ENCODE data around the gene PITX3. TPM values are rescaled to one million over a fixed set of nuclear protein-coding genes. Genes with fewer than 3 reads are reported as not detected.

Gene PITX3
- total and polyA plus RNA-seq, 3 experiments from 2014 or later = not detected

DNA sequence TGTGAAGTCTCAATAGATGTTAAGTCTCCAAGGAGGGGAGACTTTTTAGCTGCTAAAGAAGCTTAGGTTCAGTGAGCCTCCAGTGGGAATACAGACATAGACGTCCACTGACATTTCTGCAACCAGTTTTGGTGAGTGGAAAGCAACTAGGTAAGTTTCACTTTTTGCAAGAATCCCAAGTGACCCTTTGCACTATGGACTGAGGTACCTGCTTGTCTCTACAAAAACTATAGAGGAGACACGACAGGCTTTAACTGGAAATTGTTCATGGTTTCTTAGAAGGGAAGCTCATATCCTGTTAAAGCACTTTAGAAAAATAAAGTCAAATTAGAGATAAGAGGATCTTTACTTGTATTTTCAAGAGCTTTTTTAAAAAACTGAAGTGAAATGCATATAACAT is 42.6 kb upstream of the PITX3 start:
- no peaks in the 10 kb centered on the region for H3K9me3 ChIP-seq (ENCODE audit: low read length)
- H3K27me3 ChIP-seq (ENCODE audit: insufficient read depth, low read length, poor library complexity, severe bottlenecking) = no peaks in the 10 kb centered on the region
- H3K4me1 ChIP-seq (ENCODE audit: insufficient read depth, low read length) = peaks cover 36% of the 10 kb centered on the region
- H3K27me3 Mint-ChIP-seq = no peaks in the 10 kb centered on the region
- H3K4me3 Mint-ChIP-seq = no peak overlapping the region
- H3K9me3 Mint-ChIP-seq = no peaks in the 10 kb centered on the region
- peak overlapping the region in 3 of 8 donors; percentile 12 to 46 (median 19) for H3K27ac Mint-ChIP-seq
- no peak overlapping the region for H3K4me3 ChIP-seq (ENCODE audit: low read length)
- no peak overlapping the region for H3K27ac ChIP-seq (ENCODE audit: low read depth, low read length)
- peaks cover 39 to 71% (median 69%) of the 10 kb centered on the region in 3 donors for H3K4me1 Mint-ChIP-seq
- POLR2A ChIA-PET = interaction anchor here (0.6 kb wide), 1 partner anchor 40 kb away, joined by 4 read pairs; no protein-coding TSS in a partner anchor
- no peaks in the 10 kb centered on the region for H3K36me3 ChIP-seq (ENCODE audit: insufficient read depth, low read length)
- CTCF ChIA-PET = no interaction called here
- peaks cover 0 to 42% (median 5%) of the 10 kb centered on the region in 3 donors for H3K36me3 Mint-ChIP-seq
- DNase-seq = no peak

DNA sequence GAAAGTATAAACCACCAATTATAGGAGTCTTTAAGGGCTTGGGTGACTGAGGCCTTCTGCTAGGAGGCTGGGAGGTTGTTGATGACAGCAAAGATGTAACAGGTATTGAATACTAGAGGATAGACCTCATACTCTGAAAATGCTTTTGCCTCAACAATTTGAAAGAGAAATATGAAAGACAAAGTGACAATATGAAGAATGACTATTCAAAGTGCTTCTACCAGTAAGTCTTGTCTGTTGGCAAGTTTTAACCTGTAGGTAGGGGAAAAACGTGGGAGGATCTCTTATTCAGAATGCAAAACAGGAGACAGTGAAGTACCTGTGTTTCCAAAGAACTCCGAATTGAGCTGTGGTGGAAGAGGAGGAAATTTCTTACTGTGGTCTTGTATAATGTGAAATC is 42.2 kb upstream of the PITX3 start:
- no peaks in the 10 kb centered on the region for H3K9me3 ChIP-seq (ENCODE audit: low read length)
- H3K4me1 ChIP-seq (ENCODE audit: insufficient read depth, low read length) = peaks cover 40% of the 10 kb centered on the region
- no peak overlapping the region for H3K27ac ChIP-seq (ENCODE audit: low read depth, low read length)
- H3K36me3 ChIP-seq (ENCODE audit: insufficient read depth, low read length) = no peaks in the 10 kb centered on the region
- H3K36me3 Mint-ChIP-seq = peaks cover 0 to 45% (median 5%) of the 10 kb centered on the region in 3 donors
- no peaks in the 10 kb centered on the region for H3K27me3 ChIP-seq (ENCODE audit: insufficient read depth, low read length, poor library complexity, severe bottlenecking)
- peaks cover 41 to 75% (median 73%) of the 10 kb centered on the region in 3 donors for H3K4me1 Mint-ChIP-seq
- H3K4me3 ChIP-seq (ENCODE audit: low read length) = no peak overlapping the region
- ChIA-PET CTCF (no interaction called here), POLR2A (interaction anchor here (0.6 kb wide), 1 partner anchor 40 kb away, joined by 4 read pairs; no protein-coding TSS in a partner anchor)
- peak overlapping the region in 6 of 8 donors; percentile 10 to 51 (median 18) for H3K27ac Mint-ChIP-seq
- H3K9me3 Mint-ChIP-seq = no peaks in the 10 kb centered on the region
- H3K27me3 Mint-ChIP-seq = no peaks in the 10 kb centered on the region
- no peak for DNase-seq
- peak overlapping the region in 1 of 7 donors; percentile 0 for H3K4me3 Mint-ChIP-seq

DNA sequence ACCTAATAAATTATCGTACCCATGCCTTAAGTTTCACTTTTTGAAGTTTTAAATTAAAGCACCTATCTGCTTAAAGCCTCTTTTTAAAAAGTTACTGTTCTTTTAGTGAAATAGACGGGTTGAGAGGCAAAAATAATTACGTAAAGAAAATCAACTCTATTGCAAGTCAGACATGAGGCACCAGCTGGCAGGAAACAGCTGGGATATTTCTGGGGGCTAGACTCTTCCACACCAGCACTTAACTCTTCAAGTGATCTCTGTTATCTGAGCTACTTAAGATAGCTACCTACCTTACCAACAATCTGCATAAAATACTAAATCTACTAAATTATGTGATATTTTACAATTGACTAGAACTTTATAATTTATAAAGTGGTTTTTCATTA is 39.8 kb upstream of the PITX3 start:
- Histone ChIP-seq H3K4me3 (ENCODE audit: low read length) (no peak overlapping the region), H3K36me3 (ENCODE audit: insufficient read depth, low read length) (no peaks in the 10 kb centered on the region), H3K27ac (ENCODE audit: low read depth, low read length) (no peak overlapping the region), H3K9me3 (ENCODE audit: low read length) (no peaks in the 10 kb centered on the region), H3K27me3 (ENCODE audit: insufficient read depth, low read length, poor library complexity, severe bottlenecking) (no peaks in the 10 kb centered on the region), H3K4me1 (ENCODE audit: insufficient read depth, low read length) (peaks cover 40% of the 10 kb centered on the region)
- H3K4me1 Mint-ChIP-seq = peaks cover 37 to 70% (median 69%) of the 10 kb centered on the region in 3 donors
- H3K9me3 Mint-ChIP-seq = no peaks in the 10 kb centered on the region
- no peaks in the 10 kb centered on the region for H3K27me3 Mint-ChIP-seq
- ChIA-PET POLR2A (no interaction called here), CTCF (no interaction called here)
- no peak for DNase-seq
- peak overlapping the region in 1 of 7 donors; percentile 11 for H3K4me3 Mint-ChIP-seq
- peaks cover 0 to 36% (median 0%) of the 10 kb centered on the region in 3 donors for H3K36me3 Mint-ChIP-seq
- H3K27ac Mint-ChIP-seq = peak overlapping the region in 2 of 8 donors; percentile 70 to 89

DNA sequence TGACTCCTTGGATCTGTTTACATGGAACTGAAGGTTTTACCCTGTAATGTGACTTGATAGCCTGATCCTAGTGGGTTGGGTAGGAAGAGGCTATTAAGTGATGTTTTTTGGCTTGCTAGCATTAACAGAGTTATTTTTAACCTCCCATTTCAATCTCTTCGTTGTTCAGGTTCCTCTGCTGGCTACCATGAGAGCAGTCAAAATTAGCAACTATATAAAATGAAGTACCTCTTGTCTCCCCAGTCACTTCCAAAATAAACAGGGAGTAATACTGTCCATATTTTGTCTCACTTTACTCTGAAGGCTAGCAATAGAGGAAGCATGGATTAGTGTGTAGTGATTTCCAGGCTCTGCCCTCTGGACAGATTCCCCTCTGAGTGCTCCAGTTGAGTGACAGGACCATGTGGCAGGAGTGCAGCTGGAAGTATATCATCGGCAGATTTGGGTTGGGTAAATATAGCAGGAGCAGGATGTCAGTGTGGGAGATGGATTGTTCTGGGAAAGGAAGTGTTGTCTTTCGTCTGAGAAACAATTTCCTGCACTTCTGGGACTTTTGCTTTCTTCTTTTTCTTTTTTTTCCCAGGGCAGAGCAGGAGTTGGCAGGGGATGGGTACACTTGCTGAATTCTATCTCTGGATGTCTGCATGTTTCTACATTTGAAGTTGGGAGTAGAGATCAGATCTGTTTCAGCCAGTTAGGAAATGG is 39.2 kb upstream of the PITX3 start:
- Mint-ChIP-seq H3K9me3 (no peaks in the 10 kb centered on the region), H3K4me1 (peaks cover 36 to 65% (median 64%) of the 10 kb centered on the region in 3 donors), H3K4me3 (peak overlapping the region in 1 of 7 donors; percentile 11), H3K27me3 (no peaks in the 10 kb centered on the region), H3K36me3 (peaks cover 0 to 34% (median 0%) of the 10 kb centered on the region in 3 donors), H3K27ac (peak overlapping the region in 5 of 8 donors; percentile 30 to 89 (median 70))
- DNase-seq = no peak
- no peaks in the 10 kb centered on the region for H3K27me3 ChIP-seq (ENCODE audit: insufficient read depth, low read length, poor library complexity, severe bottlenecking)
- CTCF ChIA-PET = no interaction called here
- POLR2A ChIA-PET = interaction anchor here (0.6 kb wide), 1 partner anchor 26 kb away, joined by 11 read pairs; no protein-coding TSS in a partner anchor
- H3K4me1 ChIP-seq (ENCODE audit: insufficient read depth, low read length) = peaks cover 40% of the 10 kb centered on the region
- H3K27ac ChIP-seq (ENCODE audit: low read depth, low read length) = no peak overlapping the region
- H3K36me3 ChIP-seq (ENCODE audit: insufficient read depth, low read length) = no peaks in the 10 kb centered on the region
- no peaks in the 10 kb centered on the region for H3K9me3 ChIP-seq (ENCODE audit: low read length)
- no peak overlapping the region for H3K4me3 ChIP-seq (ENCODE audit: low read length)

DNA sequence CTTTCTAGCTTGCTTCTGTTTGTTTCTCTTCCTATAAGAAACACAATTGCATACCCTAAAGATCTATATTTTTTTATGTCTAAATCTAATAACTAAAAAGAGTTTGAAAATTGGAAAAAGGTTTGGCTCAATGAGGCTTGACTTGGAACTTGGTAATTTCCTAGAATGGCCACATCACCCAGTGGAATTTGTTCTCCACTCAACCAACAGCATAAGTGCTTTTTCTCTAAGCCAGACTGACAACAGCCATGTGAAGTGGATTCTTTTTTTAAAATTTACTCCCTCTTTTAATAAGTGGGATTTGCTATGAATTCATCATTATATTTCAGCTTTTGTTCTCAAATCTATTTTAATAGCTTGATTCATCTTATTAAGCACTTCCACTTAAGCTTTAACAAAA is 37.8 kb upstream of the PITX3 start:
- Histone ChIP-seq H3K27ac (ENCODE audit: low read depth, low read length) (no peak overlapping the region), H3K4me3 (ENCODE audit: low read length) (no peak overlapping the region), H3K27me3 (ENCODE audit: insufficient read depth, low read length, poor library complexity, severe bottlenecking) (no peaks in the 10 kb centered on the region), H3K9me3 (ENCODE audit: low read length) (no peaks in the 10 kb centered on the region), H3K4me1 (ENCODE audit: insufficient read depth, low read length) (peaks cover 37% of the 10 kb centered on the region), H3K36me3 (ENCODE audit: insufficient read depth, low read length) (no peaks in the 10 kb centered on the region)
- POLR2A ChIA-PET = no interaction called here
- Mint-ChIP-seq H3K4me1 (peaks cover 32 to 54% (median 50%) of the 10 kb centered on the region in 3 donors), H3K27me3 (no peaks in the 10 kb centered on the region), H3K27ac (peak overlapping the region in 3 of 8 donors; percentile 23 to 51 (median 50)), H3K9me3 (no peaks in the 10 kb centered on the region), H3K36me3 (peaks cover 0 to 23% (median 0%) of the 10 kb centered on the region in 3 donors), H3K4me3 (no peak overlapping the region)
- no peak for DNase-seq
- CTCF ChIA-PET = no interaction called here

DNA sequence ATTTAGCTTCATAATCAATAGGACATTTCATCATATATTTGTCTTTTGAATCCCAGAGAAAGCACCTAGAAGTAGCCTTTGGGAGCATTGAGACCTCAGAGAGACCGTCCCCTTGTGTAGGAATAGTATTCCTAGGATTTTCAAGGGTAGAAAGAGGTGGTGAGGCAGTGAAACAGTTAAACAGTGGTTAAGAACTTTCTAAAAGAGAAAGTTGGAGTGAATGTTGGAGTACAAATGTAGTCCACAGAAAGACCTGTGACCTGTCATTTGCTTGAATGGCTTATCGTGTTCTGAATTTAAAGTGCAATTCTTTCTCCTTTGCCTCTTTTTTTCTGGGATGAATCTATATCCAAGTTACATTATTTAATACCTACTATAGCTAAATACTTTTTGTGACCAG is 34.0 kb upstream of the PITX3 start:
- H3K36me3 ChIP-seq (ENCODE audit: insufficient read depth, low read length) = no peaks in the 10 kb centered on the region
- POLR2A ChIA-PET = no interaction called here

DNA sequence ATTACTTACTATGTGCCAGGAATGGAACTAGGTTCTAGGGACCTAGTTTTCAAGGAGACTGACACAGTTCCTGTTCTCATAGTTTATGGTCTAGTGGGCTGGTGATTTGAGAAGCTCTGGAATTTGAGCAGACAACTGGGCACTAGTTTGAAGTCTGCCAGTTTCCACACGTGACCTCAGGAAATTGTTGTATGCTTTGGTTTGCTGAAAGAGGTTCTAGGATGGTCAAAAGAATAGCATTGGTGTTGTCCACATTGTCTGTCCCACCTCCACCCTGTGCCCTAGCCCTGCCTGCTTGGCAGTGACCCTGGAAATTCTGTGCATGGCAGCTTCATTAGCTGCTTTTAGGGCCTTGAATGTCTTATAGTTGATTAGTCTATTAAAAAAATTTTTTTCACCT is 32.8 kb upstream of the PITX3 start:
- DNase-seq = no peak
- Mint-ChIP-seq H3K4me1 (peaks cover 17 to 50% (median 39%) of the 10 kb centered on the region in 3 donors), H3K9me3 (no peaks in the 10 kb centered on the region), H3K27me3 (no peaks in the 10 kb centered on the region), H3K36me3 (peaks cover 0 to 20% (median 4%) of the 10 kb centered on the region in 3 donors), H3K4me3 (no peak overlapping the region), H3K27ac (peak overlapping the region in 1 of 8 donors; percentile 32)
- Histone ChIP-seq H3K4me3 (ENCODE audit: low read length) (no peak overlapping the region), H3K36me3 (ENCODE audit: insufficient read depth, low read length) (no peaks in the 10 kb centered on the region), H3K4me1 (ENCODE audit: insufficient read depth, low read length) (peaks cover 11% of the 10 kb centered on the region), H3K27ac (ENCODE audit: low read depth, low read length) (no peak overlapping the region), H3K27me3 (ENCODE audit: insufficient read depth, low read length, poor library complexity, severe bottlenecking) (no peaks in the 10 kb centered on the region), H3K9me3 (ENCODE audit: low read length) (no peaks in the 10 kb centered on the region)
- ChIA-PET CTCF (no interaction called here), POLR2A (no interaction called here)

More for the DNA sequence above, 34.0 kb upstream of the PITX3 start:
- H3K9me3 ChIP-seq (ENCODE audit: low read length) = no peaks in the 10 kb centered on the region
- Mint-ChIP-seq H3K9me3 (no peaks in the 10 kb centered on the region), H3K4me1 (peaks cover 22 to 56% (median 47%) of the 10 kb centered on the region in 3 donors), H3K27ac (no peak overlapping the region), H3K4me3 (no peak overlapping the region), H3K27me3 (no peaks in the 10 kb centered on the region), H3K36me3 (peaks cover 0 to 20% (median 2%) of the 10 kb centered on the region in 3 donors)
- CTCF ChIA-PET = no interaction called here
- peaks cover 17% of the 10 kb centered on the region for H3K4me1 ChIP-seq (ENCODE audit: insufficient read depth, low read length)
- DNase-seq = no peak
- H3K27me3 ChIP-seq (ENCODE audit: insufficient read depth, low read length, poor library complexity, severe bottlenecking) = no peaks in the 10 kb centered on the region
- H3K27ac ChIP-seq (ENCODE audit: low read depth, low read length) = no peak overlapping the region
- H3K4me3 ChIP-seq (ENCODE audit: low read length) = no peak overlapping the region

DNA sequence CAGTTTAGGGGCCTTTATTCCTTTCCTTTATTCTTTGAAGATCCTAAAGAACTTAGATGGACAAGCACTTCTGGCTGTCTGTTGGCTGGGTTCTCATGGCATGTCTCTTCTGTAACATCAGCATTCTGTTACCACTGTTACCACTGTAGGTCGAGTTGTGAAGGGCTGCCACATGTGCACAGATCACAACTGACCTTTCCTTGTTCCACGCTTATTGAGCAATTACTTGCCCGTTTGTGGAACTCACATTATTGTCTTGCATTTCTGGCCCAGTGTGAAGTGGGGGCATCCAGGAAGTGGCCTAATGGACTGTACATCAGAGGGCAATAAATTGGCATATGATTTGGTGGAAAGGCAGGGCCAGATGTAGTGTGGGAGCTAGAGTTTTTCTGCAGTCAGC is 27.7 kb upstream of the PITX3 start:
- Histone ChIP-seq H3K4me3 (ENCODE audit: low read length) (no peak overlapping the region), H3K27ac (ENCODE audit: low read depth, low read length) (no peak overlapping the region), H3K9me3 (ENCODE audit: low read length) (no peaks in the 10 kb centered on the region), H3K27me3 (ENCODE audit: insufficient read depth, low read length, poor library complexity, severe bottlenecking) (no peaks in the 10 kb centered on the region), H3K36me3 (ENCODE audit: insufficient read depth, low read length) (peaks cover 5% of the 10 kb centered on the region), H3K4me1 (ENCODE audit: insufficient read depth, low read length) (peaks cover 15% of the 10 kb centered on the region)
- H3K4me1 Mint-ChIP-seq = peaks cover 45 to 80% (median 79%) of the 10 kb centered on the region in 3 donors
- H3K27me3 Mint-ChIP-seq = no peaks in the 10 kb centered on the region
- DNase-seq = no peak
- ChIA-PET CTCF (interaction anchor here (0.7 kb wide), 1 partner anchor 39 kb away, joined by 3 read pairs; no protein-coding TSS in a partner anchor), POLR2A (no interaction called here)
- H3K27ac Mint-ChIP-seq = peak overlapping the region in 4 of 8 donors; percentile 12 to 34 (median 27)
- H3K4me3 Mint-ChIP-seq = no peak overlapping the region
- no peaks in the 10 kb centered on the region for H3K9me3 Mint-ChIP-seq
- H3K36me3 Mint-ChIP-seq = peaks cover 0 to 33% (median 5%) of the 10 kb centered on the region in 3 donors

All from CD8-positive, alpha-beta memory T cell (primary cell).